GM12864 (cell line): ENCODE data around the gene MCTP1.

Experiments
- DNase-seq: peaks from one replicate; pipeline ENCODE4 v3.0.0-alpha.2; 2011; ENCODE audit warnings: low read depth
- H3K4me3 ChIP-seq: 2 replicates; pipeline ENCODE4 v1.5.1; 2011; ENCODE audit warnings: mild to moderate bottlenecking, low read depth, low read length, control low read depth
- CTCF ChIP-seq: IDR thresholded peaks from 2 replicates; pipeline ENCODE4 v1.5.1; 2011; ENCODE audit warnings: low read depth, mild to moderate bottlenecking, moderate library complexity, low read length, control low read depth, inconsistent platforms; ENCODE audit errors: missing control alignments

The MCTP1 gene

GRCh38 chr5:95124731-95125130 is 160.2 kb downstream of the MCTP1 start:
- no peak overlapping the region for H3K4me3 ChIP-seq
- no peak for DNase-seq
- TF ChIP-seq CTCF = no peak

GRCh38 chr5:95124101-95124500 is 160.8 kb downstream of the MCTP1 start:
- DNase-seq = no peak

GRCh38 chr5:95114902-95115301 is 170.0 kb downstream of the MCTP1 start:
- no peak overlapping the region for H3K4me3 ChIP-seq
- TF ChIP-seq CTCF = no peak
- DNase-seq = no peak

More at GRCh38 chr5:95124101-95124500, 160.8 kb downstream of the MCTP1 start:
- no peak for TF ChIP-seq CTCF
- H3K4me3 ChIP-seq = no peak overlapping the region

GRCh38 chr5:95114305-95114704 is 170.6 kb downstream of the MCTP1 start:
- DNase-seq = no peak
- no peak overlapping the region for H3K4me3 ChIP-seq

GRCh38 chr5:95113489-95113888 is 171.4 kb downstream of the MCTP1 start:
- no peak overlapping the region for H3K4me3 ChIP-seq
- no peak for DNase-seq
- TF ChIP-seq CTCF = no peak

More at GRCh38 chr5:95114305-95114704, 170.6 kb downstream of the MCTP1 start:
- no peak for TF ChIP-seq CTCF

- DNase-seq = no peak
- no peak overlapping the region for H3K4me3 ChIP-seq
- no peak for TF ChIP-seq CTCF
Measured at GRCh38 chr5:95111141-95111540, 173.8 kb downstream of the MCTP1 start.

- no peak for TF ChIP-seq CTCF
- no peak overlapping the region for H3K4me3 ChIP-seq
- no peak for DNase-seq
Measured at GRCh38 chr5:95110118-95110517, 174.8 kb downstream of the MCTP1 start.
